Smooth muscle cell of the coronary artery (primary cell): Measurements from ENCODE around the gene ANKRD10. TPM values are rescaled to one million over a fixed set of nuclear protein-coding genes. Genes with fewer than 3 reads are reported as not detected.

ENCODE experiments used
- total RNA-seq: library from RNA; depleted of rRNA; stranded (reverse); fragments of >200 nt; gene quantifications from 2 replicates; pipeline ENCODE4 v1.2.3, GENCODE V29; 2014; ENCODE audit warnings: low replicate concordance

Gene ANKRD10
- 55.5 and 132 TPM in 2 replicates for total RNA-seq

DNA sequence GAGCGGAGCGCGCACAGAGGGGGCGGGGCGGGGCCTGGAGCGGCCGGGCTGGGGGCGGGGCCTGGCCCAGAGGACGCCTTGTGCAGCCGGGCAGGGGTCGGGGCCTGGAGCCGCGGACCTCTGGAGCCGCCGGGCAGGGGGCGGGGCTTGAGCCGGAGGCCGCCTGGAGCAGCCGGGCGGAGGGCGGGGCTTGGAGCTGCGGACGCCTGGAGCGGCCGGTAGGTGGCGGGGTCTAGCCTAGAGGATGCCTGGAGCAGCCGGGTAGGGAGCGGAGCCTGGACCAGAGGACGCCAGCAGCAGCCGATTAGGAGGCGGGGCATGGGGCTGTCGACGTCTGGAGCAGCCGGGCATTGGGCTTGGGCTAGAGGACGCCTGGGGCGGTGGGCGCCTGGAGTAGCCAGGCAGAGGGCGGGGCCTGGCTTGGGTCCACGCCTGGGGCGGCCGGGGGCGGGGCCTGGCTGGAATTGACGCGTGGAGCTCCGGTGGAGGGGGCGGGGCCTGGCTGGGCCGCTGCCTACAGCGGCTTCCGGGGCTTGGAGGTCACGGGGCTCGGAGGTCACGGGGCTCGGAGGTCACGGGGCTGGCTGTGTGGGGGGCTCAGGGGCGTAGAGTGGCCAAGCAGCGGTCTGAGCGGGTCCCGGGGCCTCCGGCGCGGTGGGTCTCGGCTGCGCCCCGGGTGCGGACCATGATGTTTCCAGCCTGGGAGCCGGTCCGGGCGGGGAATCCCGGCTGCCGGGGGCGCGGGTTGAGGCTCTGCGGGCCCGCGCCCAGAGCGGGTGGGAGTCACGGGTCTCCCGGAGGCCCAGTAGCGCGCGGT lies at the start of gene ANKRD10:
Gene ANKRD10 (minus strand): TSS at position 13 of the 817 bp plus-strand sequence. CDS start 135 bp downstream, outside the sequence.

Other genes with a start within 250 kb of the ANKRD10 start
- gene CARS2, start 209.0 kb downstream of the ANKRD10 start, total RNA-seq: 55.8 and 111 TPM in 2 replicates
- gene ING1, start 201.4 kb downstream of the ANKRD10 start, total RNA-seq: 12.9 and 26.3 TPM in 2 replicates
- 30.5 and 43.8 TPM in 2 replicates for gene ARHGEF7, start 200.2 kb upstream of the ANKRD10 start, total RNA-seq